Vagina (tissue), 2 donors: Measurements from ENCODE around the gene MGP.

Source experiments
- POLR2A ChIP-seq, 2 donors: fragments of 450-650 bp; IDR thresholded peaks; one replicate each; pipeline ENCODE4 v1.6.1; 2017; ENCODE audit warnings: antibody characterized with exemption in 2 of 2, mild to moderate bottlenecking in 2 of 2, moderate library complexity in 2 of 2
- TF ChIP-seq, protein P1 (sequence below), 3 experiments: fragments of 450-650 bp in 2 of 3; fragments of 200-600 bp in 1 of 3; sonication (generic) in 1 of 3; IDR thresholded peaks; one replicate each; pipeline ENCODE4 v1.5.1; 2017 to 2019; ENCODE audit warnings: antibody characterized with exemption in 3 of 3, mild to moderate bottlenecking in 2 of 3, moderate library complexity in 2 of 3

DNA sequence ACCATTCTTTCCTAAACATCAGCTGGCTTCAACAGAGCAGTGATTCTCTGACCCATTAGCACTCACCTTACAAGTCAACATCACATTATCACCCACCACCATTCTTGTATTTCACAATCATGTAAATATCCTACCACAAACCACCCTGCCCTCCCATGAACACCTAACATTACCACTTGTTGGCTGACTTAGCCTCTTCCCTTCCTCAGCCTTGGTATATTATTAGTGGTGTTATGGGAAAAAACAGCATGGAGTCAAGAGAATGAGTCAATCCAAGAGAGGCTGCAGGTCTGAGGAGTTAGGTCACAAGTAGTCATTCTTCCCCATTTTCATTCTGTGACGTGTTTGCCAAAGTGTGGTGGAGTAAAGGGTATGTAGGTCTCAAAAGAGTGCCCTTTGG lies 22.3 kb upstream of the MGP start:
- TF ChIP-seq, protein P1, sequence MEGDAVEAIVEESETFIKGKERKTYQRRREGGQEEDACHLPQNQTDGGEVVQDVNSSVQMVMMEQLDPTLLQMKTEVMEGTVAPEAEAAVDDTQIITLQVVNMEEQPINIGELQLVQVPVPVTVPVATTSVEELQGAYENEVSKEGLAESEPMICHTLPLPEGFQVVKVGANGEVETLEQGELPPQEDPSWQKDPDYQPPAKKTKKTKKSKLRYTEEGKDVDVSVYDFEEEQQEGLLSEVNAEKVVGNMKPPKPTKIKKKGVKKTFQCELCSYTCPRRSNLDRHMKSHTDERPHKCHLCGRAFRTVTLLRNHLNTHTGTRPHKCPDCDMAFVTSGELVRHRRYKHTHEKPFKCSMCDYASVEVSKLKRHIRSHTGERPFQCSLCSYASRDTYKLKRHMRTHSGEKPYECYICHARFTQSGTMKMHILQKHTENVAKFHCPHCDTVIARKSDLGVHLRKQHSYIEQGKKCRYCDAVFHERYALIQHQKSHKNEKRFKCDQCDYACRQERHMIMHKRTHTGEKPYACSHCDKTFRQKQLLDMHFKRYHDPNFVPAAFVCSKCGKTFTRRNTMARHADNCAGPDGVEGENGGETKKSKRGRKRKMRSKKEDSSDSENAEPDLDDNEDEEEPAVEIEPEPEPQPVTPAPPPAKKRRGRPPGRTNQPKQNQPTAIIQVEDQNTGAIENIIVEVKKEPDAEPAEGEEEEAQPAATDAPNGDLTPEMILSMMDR (IDR thresholded peaks at IDR 0.05), result no peak
- TF ChIP-seq POLR2A (IDR thresholded peaks at IDR 0.05), result no peak
